GM12878 (cell line): Measurements from ENCODE around the gene EFHC1. TPM values are rescaled to one million over a fixed set of nuclear protein-coding genes. Genes with fewer than 3 reads are reported as not detected.

Source experiments
- ATAC-seq: fragments of 200-7000 bp; cut with Tn5 transposase; 3 replicates; pipeline ENCODE4 v1.9.1; 2020; ENCODE audit warnings: mild to moderate bottlenecking, moderate library complexity
- BruUV-seq: library from RNA; stranded (reverse); fragments of 400-500 nt; replicated peaks from 2 replicates; lab custom pipeline; 2021; lab: Mats Ljungman, UMichigan
- CTCF ChIA-PET: fragments of 300-600 bp; sonication (Branson Sonifier 250); formaldehyde crosslinking; extraction: SDS; loops from one replicate; lab custom pipeline; 2021; ENCODE audit warnings: inconsistent platforms; lab: Yijun Ruan, JAX
- POLR2A ChIA-PET: fragments of 350-600 bp; formaldehyde crosslinking; extraction: SDS; loops from one replicate; lab custom pipeline; 2021; ENCODE audit warnings: inconsistent platforms; lab: Charles Lee
- RAD21 ChIA-PET: fragments of 300-600 bp; sonication (Branson Sonifier 250); formaldehyde crosslinking; loops from one replicate; lab custom pipeline; 2023; ENCODE audit warnings: antibody characterized with exemption; ENCODE audit not compliant: unreplicated experiment; lab: Charles Lee
- SMC1A ChIA-PET: fragments of 300-600 bp; sonication (Branson Sonifier 250); formaldehyde crosslinking; loops from one replicate; lab custom pipeline; 2023; ENCODE audit not compliant: unreplicated experiment, uncharacterized antibody; lab: Charles Lee
- DNase-seq: peaks from one replicate; pipeline ENCODE4 v3.0.0-alpha.2; 2011; ENCODE audit warnings: low read depth, low spot score
- FAIRE-seq: peaks from 3 replicates; lab custom pipeline; 2011; peaks lifted over from hg19 to GRCh38; lab: Jason Lieb, UNC
- H2AFZ ChIP-seq: 2 replicates; pipeline ENCODE4 v1.6.0; 2011; ENCODE audit warnings: low read depth, low read length, control low read depth; ENCODE audit not compliant: control insufficient read depth
- H3K27ac ChIP-seq: 2 replicates; pipeline ENCODE4 v1.5.1; 2011; ENCODE audit warnings: control low read depth; ENCODE audit not compliant: control insufficient read depth, insufficient read depth
- H3K27me3 ChIP-seq, 2 experiments: replicated peaks in 1 of 2; 2 replicates each; pipeline versions ENCODE4 v1.6.0 to v1.6.1; 2011; ENCODE audit warnings: low read length in 1 of 2; ENCODE audit not compliant: control insufficient read depth in 2 of 2, insufficient read depth in 2 of 2
- H3K36me3 ChIP-seq, 2 experiments: 2 replicates each; pipeline ENCODE4 v1.5.1; 2011; ENCODE audit warnings: low read length in 1 of 2; ENCODE audit not compliant: control insufficient read depth in 2 of 2, insufficient read depth in 2 of 2
- H3K4me1 ChIP-seq: 2 replicates; pipeline ENCODE4 v1.6.1; 2011; ENCODE audit warnings: mild to moderate bottlenecking, low read length, moderate library complexity, mixed read lengths; ENCODE audit not compliant: control insufficient read depth, insufficient read depth
- H3K4me2 ChIP-seq: 2 replicates; pipeline ENCODE4 v1.6.0; 2011; ENCODE audit warnings: control low read depth; ENCODE audit not compliant: control insufficient read depth, insufficient read depth
- H3K4me3 ChIP-seq: fragments of 200-600 bp; sonication (generic); 2 replicates; pipeline ENCODE4 v1.5.1; 2016
- H3K79me2 ChIP-seq: 2 replicates; pipeline ENCODE4 v1.6.0; 2011; ENCODE audit warnings: low read length; ENCODE audit not compliant: control insufficient read depth, insufficient read depth
- H3K9ac ChIP-seq: 2 replicates; pipeline ENCODE4 v1.8.0; 2011; ENCODE audit warnings: low read length, control low read depth, mixed read lengths; ENCODE audit not compliant: control insufficient read depth, insufficient read depth
- H3K9me3 ChIP-seq: replicated peaks from 3 replicates; pipeline ENCODE4 v1.5.1; 2011; ENCODE audit warnings: mild to moderate bottlenecking, low read length; ENCODE audit not compliant: control insufficient read depth, insufficient read depth
- H4K20me1 ChIP-seq: 2 replicates; pipeline ENCODE4 v1.6.0; 2011; ENCODE audit not compliant: control insufficient read depth, insufficient read depth
- RUNX3 ChIP-seq: IDR thresholded peaks from 2 replicates; pipeline ENCODE4 v1.6.1; 2012; ENCODE audit warnings: low read length, inconsistent platforms
- SPI1 ChIP-seq: IDR thresholded peaks from 2 replicates; pipeline ENCODE4 v1.6.1; 2011; ENCODE audit warnings: low read depth, mild to moderate bottlenecking, low read length, moderate library complexity, borderline replicate concordance; ENCODE audit not compliant: insufficient read depth
- STAT3 ChIP-seq: IDR thresholded peaks from 2 replicates; pipeline ENCODE4 v1.6.1; 2011; ENCODE audit warnings: low read depth, low read length, improper control_type of control experiment
- ZNF24 ChIP-seq: fragments of 450-650 bp; IDR thresholded peaks from 2 replicates; pipeline ENCODE4 v1.6.1; 2017; ENCODE audit warnings: antibody characterized with exemption, mild to moderate bottlenecking
- WGBS: methylation state at CpG from one replicate; pipeline ENCODE4 v1.1.6; 2016; ENCODE audit warnings: low lambda C conversion rate; ENCODE audit not compliant: insufficient replicate concordance, insufficient coverage; ENCODE audit errors: missing lambda C conversion rate; 5-methylcytosine and 5-hydroxymethylcytosine counted together
- in situ Hi-C: fragments of 300-500 bp; cut with MboI; formaldehyde crosslinking; loops from 9 replicates; pipeline ENCODE4 v1.14.3; 2018; ENCODE audit warnings: mixed read lengths
- intact Hi-C: fragments of 100-400 bp; cut with micrococcal nuclease; formaldehyde crosslinking; loops from one replicate; pipeline ENCODE4 v1.14.2; 2022; ENCODE audit not compliant: unreplicated experiment
- polyA plus RNA-seq, 11 experiments: library from polyadenylated mRNA; depleted of rRNA in 4 of 11; unstranded in 6 of 11; stranded (reverse) in 5 of 11; fragments of >200 nt; fragmentation: Nextera tagmentation in 4 of 11; fragmentation: Illumina TruSeq in 1 of 11; extraction: Ambion mirVana in 4 of 11; extraction: Trizol in 1 of 11; gene quantifications; 1 replicate in 1 of 11; 2 replicates in 10 of 11; pipeline versions ENCODE4 v1.2.1 to v1.2.3, GENCODE V29; 2011 to 2016; ENCODE audit warnings: inconsistent platforms in 2 of 11, missing spikeins in 2 of 11, low read depth in 1 of 11
- total RNA-seq, 4 experiments: library from RNA; depleted of rRNA in 3 of 4; stranded (reverse); fragments of >200 nt in 3 of 4; fragmentation: Illumina TruSeq in 1 of 4; extraction: Trizol in 1 of 4; gene quantifications; 2 replicates each; pipeline versions ENCODE4 v1.2.1 to v1.2.3, GENCODE V29; 2013 to 2021
- TF ChIP-seq, protein P1 (sequence below): IDR thresholded peaks from 2 replicates; pipeline ENCODE4 v1.6.1; 2012; ENCODE audit warnings: low read length, inconsistent platforms

EFHC1 gene
- total and polyA plus RNA-seq, 10 of the 15 experiments (the other 5 are each of a cell fraction or from before 2014, with no cell fraction given) = 5.5 to 14.5 (median 8.8) TPM

DNA sequence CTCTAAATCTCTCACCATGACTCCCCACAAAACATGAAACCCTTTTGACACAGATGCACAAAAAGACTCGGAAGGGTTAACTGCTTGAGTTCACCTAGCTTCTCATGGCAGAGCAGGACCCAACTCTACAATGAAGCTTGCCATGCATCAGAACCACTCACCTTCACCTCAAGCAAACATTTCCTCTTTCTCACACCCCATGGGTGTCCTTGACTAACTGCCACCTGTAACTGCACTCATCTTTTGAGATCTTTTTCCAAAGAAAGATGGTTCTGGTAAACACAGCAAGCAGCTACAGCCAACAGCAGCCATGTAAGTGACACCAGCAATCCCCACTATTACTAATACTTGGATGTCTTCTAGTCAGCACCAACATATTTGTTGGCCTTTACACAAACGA, 76.5 kb downstream of the EFHC1 start:
- ChIA-PET CTCF (interaction anchor here (0.9 to 10.3 kb wide), 7 partner anchors 64 to 166 kb away, joined by 3 to 83 read pairs (median 5); partner anchors contain the start of gene EFHC1), SMC1A (interaction anchor here (0.8 to 14.8 kb wide), 11 partner anchors 12 to 211 kb away, joined by 3 to 249 read pairs (median 5); partner anchors contain the start of gene EFHC1), RAD21 (interaction anchor here (0.9 to 11.6 kb wide), 9 partner anchors 40 to 166 kb away, joined by 3 to 124 read pairs (median 4); partner anchors contain the start of gene EFHC1), POLR2A (interaction anchor here (0.6 to 3.0 kb wide), 2 partner anchors 40 to 99 kb away, joined by 3 to 14 read pairs; no protein-coding TSS in a partner anchor)
- no peak for DNase-seq
- ATAC-seq = no peak
- Histone ChIP-seq H3K9ac (no peak overlapping the region), H3K27me3 (no peaks in the 10 kb centered on the region), H4K20me1 (no peaks in the 10 kb centered on the region), H3K4me1 (peaks cover 75% of the 10 kb centered on the region), H3K27ac (peak overlapping the region; percentile 96), H3K79me2 (no peaks in the 10 kb centered on the region), H3K4me3 (no peak overlapping the region), H3K4me2 (peak overlapping the region; percentile 75), H3K36me3 (peaks cover 0 to under 1% of the 10 kb centered on the region in 2 experiments; a peak in 1 of 4 replicates), H2AFZ (no peak overlapping the region), H3K9me3 (no peaks in the 10 kb centered on the region; the same call in 1 of the 3 replicates)
- BruUV-seq = no TSS peak
- WGBS = 0% methylated on average over 2 of the region's 2 CpGs
- FAIRE-seq = no peak
- TF ChIP-seq SPI1 (0 out of 2 replicates have a peak, but pooled peaks have one; percentile 27), RUNX3 (0 out of 2 replicates have a peak, but pooled peaks have one; percentile 15), STAT3 (no peak), ZNF24 (no peak)
- TF ChIP-seq, protein P1, sequence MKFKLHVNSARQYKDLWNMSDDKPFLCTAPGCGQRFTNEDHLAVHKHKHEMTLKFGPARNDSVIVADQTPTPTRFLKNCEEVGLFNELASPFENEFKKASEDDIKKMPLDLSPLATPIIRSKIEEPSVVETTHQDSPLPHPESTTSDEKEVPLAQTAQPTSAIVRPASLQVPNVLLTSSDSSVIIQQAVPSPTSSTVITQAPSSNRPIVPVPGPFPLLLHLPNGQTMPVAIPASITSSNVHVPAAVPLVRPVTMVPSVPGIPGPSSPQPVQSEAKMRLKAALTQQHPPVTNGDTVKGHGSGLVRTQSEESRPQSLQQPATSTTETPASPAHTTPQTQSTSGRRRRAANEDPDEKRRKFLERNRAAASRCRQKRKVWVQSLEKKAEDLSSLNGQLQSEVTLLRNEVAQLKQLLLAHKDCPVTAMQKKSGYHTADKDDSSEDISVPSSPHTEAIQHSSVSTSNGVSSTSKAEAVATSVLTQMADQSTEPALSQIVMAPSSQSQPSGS = no peak
- intact Hi-C loops (loop anchor here (2.0 to 5.0 kb wide), 3 partner anchors 101 to 214 kb away; partner anchors contain the start of gene MCM3), in situ Hi-C loops (loop anchor here (5.0 kb wide), 2 partner anchors 79 to 194 kb away; no protein-coding TSS in a partner anchor)
